HEK293 (cell line): ENCODE data around the gene FTSJ1.

Source experiments
- HOXA7 ChIP-seq: sonication (generic); formaldehyde crosslinking; IDR thresholded peaks from 2 replicates; pipeline ENCODE4 v1.8.1; 2022; ENCODE audit warnings: missing genetic modification reagents, borderline replicate concordance
- TCF7L2 ChIP-seq: IDR thresholded peaks from 2 replicates; pipeline ENCODE4 v1.6.1; 2011; ENCODE audit warnings: low read depth, mild to moderate bottlenecking, inconsistent platforms, low read length, moderate library complexity, borderline replicate concordance
- ZNF274 ChIP-seq, 2 experiments: fragments of 200-500 bp in 1 of 2; fragments of 450-650 bp in 1 of 2; sonication (Bioruptor generic) in 1 of 2; formaldehyde crosslinking in 1 of 2; IDR thresholded peaks; 2 replicates each; pipeline versions ENCODE4 v1.5.1 to v1.6.1; 2014 to 2016; ENCODE audit warnings: borderline replicate concordance in 1 of 2, inconsistent platforms in 1 of 2, low read length in 1 of 2, missing biosample characterization in 1 of 2, missing genetic modification characterization in 1 of 2
- ZNF777 ChIP-seq: fragments of 450-650 bp; formaldehyde crosslinking; IDR thresholded peaks from 2 replicates; pipeline ENCODE4 v1.5.1; 2017; ENCODE audit warnings: missing biosample characterization, missing genetic modification characterization, borderline replicate concordance
- TF ChIP-seq, protein P1 (sequence below): fragments of 450-650 bp; formaldehyde crosslinking; IDR thresholded peaks from 2 replicates; pipeline ENCODE4 v1.5.1; 2016; ENCODE audit warnings: missing biosample characterization, missing genetic modification characterization

GRCh38 chrX:48521353-48522243 lies 45.6 kb downstream of the FTSJ1 start, which contains the start of gene EBP:
- TF ChIP-seq, protein P1, sequence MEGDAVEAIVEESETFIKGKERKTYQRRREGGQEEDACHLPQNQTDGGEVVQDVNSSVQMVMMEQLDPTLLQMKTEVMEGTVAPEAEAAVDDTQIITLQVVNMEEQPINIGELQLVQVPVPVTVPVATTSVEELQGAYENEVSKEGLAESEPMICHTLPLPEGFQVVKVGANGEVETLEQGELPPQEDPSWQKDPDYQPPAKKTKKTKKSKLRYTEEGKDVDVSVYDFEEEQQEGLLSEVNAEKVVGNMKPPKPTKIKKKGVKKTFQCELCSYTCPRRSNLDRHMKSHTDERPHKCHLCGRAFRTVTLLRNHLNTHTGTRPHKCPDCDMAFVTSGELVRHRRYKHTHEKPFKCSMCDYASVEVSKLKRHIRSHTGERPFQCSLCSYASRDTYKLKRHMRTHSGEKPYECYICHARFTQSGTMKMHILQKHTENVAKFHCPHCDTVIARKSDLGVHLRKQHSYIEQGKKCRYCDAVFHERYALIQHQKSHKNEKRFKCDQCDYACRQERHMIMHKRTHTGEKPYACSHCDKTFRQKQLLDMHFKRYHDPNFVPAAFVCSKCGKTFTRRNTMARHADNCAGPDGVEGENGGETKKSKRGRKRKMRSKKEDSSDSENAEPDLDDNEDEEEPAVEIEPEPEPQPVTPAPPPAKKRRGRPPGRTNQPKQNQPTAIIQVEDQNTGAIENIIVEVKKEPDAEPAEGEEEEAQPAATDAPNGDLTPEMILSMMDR (tag by site-specific recombination), result no peak
- TF ChIP-seq HOXA7, result no peak
- TF ChIP-seq ZNF777 (tag by site-specific recombination), result no peak
- TF ChIP-seq TCF7L2, result no peak
- TF ChIP-seq ZNF274 (IDR thresholded peaks at IDR 0.05; ENCODE audit: low read length), result no peak
- no peak for TF ChIP-seq ZNF274 (tag by site-specific recombination; IDR thresholded peaks at IDR 0.05; ENCODE audit: borderline replicate concordance)
